GM23338 (cell line): ENCODE results near the gene GALNT11. TPM values are rescaled to one million over a fixed set of nuclear protein-coding genes. Genes with fewer than 3 reads are reported as not detected.

Experiments used
- ATAC-seq: fragments of 200-7000 bp; cut with Tn5 transposase; 3 replicates; pipeline ENCODE4 v1.9.1; 2020
- DNase-seq: peaks from one replicate; pipeline ENCODE4 v3.0.0-alpha.2; 2015; ENCODE audit warnings: low spot score
- H2AFZ ChIP-seq: fragments of 200-600 bp; sonication (generic); 2 replicates; pipeline ENCODE4 v1.8.0; 2016; ENCODE audit warnings: antibody characterized with exemption, mild to moderate bottlenecking, moderate library complexity
- H3F3A ChIP-seq: fragments of 200-600 bp; sonication (generic); replicated peaks from 2 replicates; pipeline ENCODE4 v1.8.0; 2017; ENCODE audit warnings: antibody characterized with exemption, mixed run types, low read depth
- H3K27ac ChIP-seq: fragments of 200-600 bp; sonication (generic); 2 replicates; pipeline ENCODE4 v1.6.1; 2016; ENCODE audit warnings: low read depth
- H3K27me3 ChIP-seq: fragments of 200-600 bp; sonication (generic); 2 replicates; pipeline ENCODE4 v1.8.0; 2016; ENCODE audit warnings: mild to moderate bottlenecking, mixed run types, moderate library complexity; ENCODE audit not compliant: insufficient read depth
- H3K36me3 ChIP-seq: fragments of 200-600 bp; sonication (generic); 2 replicates; pipeline ENCODE4 v1.8.0; 2016; ENCODE audit warnings: mild to moderate bottlenecking; ENCODE audit not compliant: insufficient read depth
- H3K4me1 ChIP-seq: fragments of 200-600 bp; sonication (generic); 2 replicates; pipeline ENCODE4 v1.8.0; 2016; ENCODE audit warnings: mild to moderate bottlenecking, moderate library complexity; ENCODE audit not compliant: insufficient read depth
- H3K4me2 ChIP-seq: fragments of 200-600 bp; sonication (generic); 2 replicates; pipeline ENCODE4 v1.7.1; 2017; ENCODE audit warnings: mixed run types
- H3K4me3 ChIP-seq: fragments of 200-600 bp; sonication (generic); 2 replicates; pipeline ENCODE4 v1.6.1; 2016; ENCODE audit warnings: mixed run types
- H3K79me2 ChIP-seq: fragments of 200-600 bp; sonication (generic); replicated peaks from 2 replicates; pipeline ENCODE4 v1.8.0; 2017; ENCODE audit warnings: mild to moderate bottlenecking; ENCODE audit not compliant: insufficient read depth
- H3K9me2 ChIP-seq: fragments of 200-600 bp; sonication (generic); 2 replicates; pipeline ENCODE4 v1.8.0; 2017; ENCODE audit not compliant: insufficient read depth
- H4K20me1 ChIP-seq: fragments of 200-600 bp; sonication (generic); replicated peaks from 2 replicates; pipeline ENCODE4 v1.8.0; 2017; ENCODE audit warnings: mild to moderate bottlenecking; ENCODE audit not compliant: insufficient read depth
- H3K27ac Mint-ChIP-seq: 2 replicates; pipeline ENCODE4 v1.8.0; 2020; ENCODE audit warnings: inconsistent platforms, mild to moderate bottlenecking, moderate library complexity, mixed read lengths
- H3K27me3 Mint-ChIP-seq: 3 replicates; pipeline ENCODE4 v1.8.0; 2022; ENCODE audit warnings: low read depth, mild to moderate bottlenecking, moderate library complexity, mixed read lengths, inconsistent platforms; ENCODE audit not compliant: insufficient read depth, poor library complexity
- H3K36me3 Mint-ChIP-seq: 3 replicates; pipeline ENCODE4 v1.8.0; 2021; ENCODE audit warnings: low read depth, mild to moderate bottlenecking, inconsistent platforms, moderate library complexity, mixed read lengths
- H3K4me1 Mint-ChIP-seq: 3 replicates; pipeline ENCODE4 v1.8.0; 2020; ENCODE audit warnings: mild to moderate bottlenecking, inconsistent platforms, mixed read lengths
- H3K4me3 Mint-ChIP-seq: 3 replicates; pipeline ENCODE4 v1.8.0; 2021; ENCODE audit warnings: moderate library complexity, mild to moderate bottlenecking, inconsistent platforms, mixed read lengths
- H3K9me3 Mint-ChIP-seq: 3 replicates; pipeline ENCODE4 v1.8.0; 2020; ENCODE audit warnings: moderate library complexity, mild to moderate bottlenecking, inconsistent platforms, mixed read lengths
- CREB1 ChIP-seq: fragments of 250-450 bp; sonication (Bioruptor Pico); IDR thresholded peaks from 2 replicates; pipeline ENCODE4 v1.5.0; 2020; ENCODE audit warnings: low read depth, mild to moderate bottlenecking, moderate library complexity
- EZH2 ChIP-seq: fragments of 200-600 bp; sonication (generic); IDR thresholded peaks from one replicate; pipeline ENCODE4 v1.8.0; 2017; ENCODE audit warnings: antibody characterized with exemption, mild to moderate bottlenecking, low read depth; ENCODE audit not compliant: unreplicated experiment
- EZH2phosphoT487 ChIP-seq: fragments of 200-600 bp; sonication (generic); IDR thresholded peaks from one replicate; pipeline ENCODE4 v1.8.1; 2018; ENCODE audit warnings: antibody characterized with exemption; ENCODE audit not compliant: unreplicated experiment
- JUNB ChIP-seq: IDR thresholded peaks from one replicate; pipeline ENCODE4 v1.6.1; 2016; ENCODE audit warnings: antibody characterized with exemption; ENCODE audit not compliant: unreplicated experiment
- NANOG ChIP-seq: IDR thresholded peaks from 2 replicates; pipeline ENCODE4 v1.6.1; 2016; ENCODE audit warnings: antibody characterized with exemption, borderline replicate concordance
- POLR2AphosphoS5 ChIP-seq: IDR thresholded peaks from 2 replicates; pipeline ENCODE4 v1.6.1; 2016; ENCODE audit warnings: antibody characterized with exemption, low read depth
- ZNF114 ChIP-seq: fragments of 250-450 bp; sonication (Bioruptor Pico); IDR thresholded peaks from 2 replicates; pipeline ENCODE4 v1.5.0; 2020; ENCODE audit warnings: mild to moderate bottlenecking, moderate library complexity
- ZNF331 ChIP-seq: fragments of 250-450 bp; sonication (Bioruptor Pico); IDR thresholded peaks from 2 replicates; pipeline ENCODE4 v1.5.0; 2020; ENCODE audit warnings: low read depth, mild to moderate bottlenecking, moderate library complexity
- polyA plus RNA-seq: library from polyadenylated mRNA; unstranded; fragments of >200 nt; fragmentation: Nextera tagmentation; extraction: Ambion mirVana; gene quantifications from 2 replicates; pipeline ENCODE4 v1.2.1, GENCODE V29; 2016
- total RNA-seq: library from RNA; depleted of rRNA; stranded (reverse); fragments of >200 nt; shearing (Covaris generic); gene quantifications from 2 replicates; pipeline ENCODE4 v1.2.3, GENCODE V29; 2014
- TF ChIP-seq, protein P1 (sequence below): fragments of 250-450 bp; sonication (Bioruptor Pico); IDR thresholded peaks from 2 replicates; pipeline ENCODE4 v1.5.0; 2020; ENCODE audit warnings: mild to moderate bottlenecking, moderate library complexity
- TF ChIP-seq, protein P2 (sequence below), 2 experiments: fragments of 200-600 bp in 1 of 2; sonication (generic) in 1 of 2; conservative IDR thresholded peaks; 2 replicates each; pipeline versions ENCODE4 v1.5.1 to v1.6.1; 2016 to 2017; ENCODE audit warnings: antibody characterized with exemption in 2 of 2, low read depth in 2 of 2, mild to moderate bottlenecking in 2 of 2, moderate library complexity in 1 of 2

Gene GALNT11
- total and polyA plus RNA-seq, 2 experiments from 2014 or later = 16.1 to 33.6 TPM

DNA sequence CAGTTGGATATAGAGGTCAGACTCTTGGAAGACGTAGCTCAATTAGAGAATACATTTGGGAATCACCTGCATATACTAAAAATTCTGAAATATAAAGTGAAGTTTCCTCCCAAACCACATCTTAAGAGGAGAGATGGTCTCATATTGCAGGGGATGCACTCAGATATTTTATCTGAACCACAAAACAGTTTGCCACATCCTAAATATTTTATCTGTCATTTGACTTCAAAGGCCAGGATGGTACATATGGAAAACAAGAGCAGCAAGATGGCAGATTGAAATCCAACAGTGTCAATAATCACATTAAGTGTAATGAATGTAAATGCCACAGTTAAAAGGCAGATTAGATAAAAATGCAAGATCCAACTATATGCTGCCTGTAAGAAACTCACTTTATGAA lies 97.1 kb downstream of the GALNT11 start (continued):
- TF ChIP-seq, protein P1, sequence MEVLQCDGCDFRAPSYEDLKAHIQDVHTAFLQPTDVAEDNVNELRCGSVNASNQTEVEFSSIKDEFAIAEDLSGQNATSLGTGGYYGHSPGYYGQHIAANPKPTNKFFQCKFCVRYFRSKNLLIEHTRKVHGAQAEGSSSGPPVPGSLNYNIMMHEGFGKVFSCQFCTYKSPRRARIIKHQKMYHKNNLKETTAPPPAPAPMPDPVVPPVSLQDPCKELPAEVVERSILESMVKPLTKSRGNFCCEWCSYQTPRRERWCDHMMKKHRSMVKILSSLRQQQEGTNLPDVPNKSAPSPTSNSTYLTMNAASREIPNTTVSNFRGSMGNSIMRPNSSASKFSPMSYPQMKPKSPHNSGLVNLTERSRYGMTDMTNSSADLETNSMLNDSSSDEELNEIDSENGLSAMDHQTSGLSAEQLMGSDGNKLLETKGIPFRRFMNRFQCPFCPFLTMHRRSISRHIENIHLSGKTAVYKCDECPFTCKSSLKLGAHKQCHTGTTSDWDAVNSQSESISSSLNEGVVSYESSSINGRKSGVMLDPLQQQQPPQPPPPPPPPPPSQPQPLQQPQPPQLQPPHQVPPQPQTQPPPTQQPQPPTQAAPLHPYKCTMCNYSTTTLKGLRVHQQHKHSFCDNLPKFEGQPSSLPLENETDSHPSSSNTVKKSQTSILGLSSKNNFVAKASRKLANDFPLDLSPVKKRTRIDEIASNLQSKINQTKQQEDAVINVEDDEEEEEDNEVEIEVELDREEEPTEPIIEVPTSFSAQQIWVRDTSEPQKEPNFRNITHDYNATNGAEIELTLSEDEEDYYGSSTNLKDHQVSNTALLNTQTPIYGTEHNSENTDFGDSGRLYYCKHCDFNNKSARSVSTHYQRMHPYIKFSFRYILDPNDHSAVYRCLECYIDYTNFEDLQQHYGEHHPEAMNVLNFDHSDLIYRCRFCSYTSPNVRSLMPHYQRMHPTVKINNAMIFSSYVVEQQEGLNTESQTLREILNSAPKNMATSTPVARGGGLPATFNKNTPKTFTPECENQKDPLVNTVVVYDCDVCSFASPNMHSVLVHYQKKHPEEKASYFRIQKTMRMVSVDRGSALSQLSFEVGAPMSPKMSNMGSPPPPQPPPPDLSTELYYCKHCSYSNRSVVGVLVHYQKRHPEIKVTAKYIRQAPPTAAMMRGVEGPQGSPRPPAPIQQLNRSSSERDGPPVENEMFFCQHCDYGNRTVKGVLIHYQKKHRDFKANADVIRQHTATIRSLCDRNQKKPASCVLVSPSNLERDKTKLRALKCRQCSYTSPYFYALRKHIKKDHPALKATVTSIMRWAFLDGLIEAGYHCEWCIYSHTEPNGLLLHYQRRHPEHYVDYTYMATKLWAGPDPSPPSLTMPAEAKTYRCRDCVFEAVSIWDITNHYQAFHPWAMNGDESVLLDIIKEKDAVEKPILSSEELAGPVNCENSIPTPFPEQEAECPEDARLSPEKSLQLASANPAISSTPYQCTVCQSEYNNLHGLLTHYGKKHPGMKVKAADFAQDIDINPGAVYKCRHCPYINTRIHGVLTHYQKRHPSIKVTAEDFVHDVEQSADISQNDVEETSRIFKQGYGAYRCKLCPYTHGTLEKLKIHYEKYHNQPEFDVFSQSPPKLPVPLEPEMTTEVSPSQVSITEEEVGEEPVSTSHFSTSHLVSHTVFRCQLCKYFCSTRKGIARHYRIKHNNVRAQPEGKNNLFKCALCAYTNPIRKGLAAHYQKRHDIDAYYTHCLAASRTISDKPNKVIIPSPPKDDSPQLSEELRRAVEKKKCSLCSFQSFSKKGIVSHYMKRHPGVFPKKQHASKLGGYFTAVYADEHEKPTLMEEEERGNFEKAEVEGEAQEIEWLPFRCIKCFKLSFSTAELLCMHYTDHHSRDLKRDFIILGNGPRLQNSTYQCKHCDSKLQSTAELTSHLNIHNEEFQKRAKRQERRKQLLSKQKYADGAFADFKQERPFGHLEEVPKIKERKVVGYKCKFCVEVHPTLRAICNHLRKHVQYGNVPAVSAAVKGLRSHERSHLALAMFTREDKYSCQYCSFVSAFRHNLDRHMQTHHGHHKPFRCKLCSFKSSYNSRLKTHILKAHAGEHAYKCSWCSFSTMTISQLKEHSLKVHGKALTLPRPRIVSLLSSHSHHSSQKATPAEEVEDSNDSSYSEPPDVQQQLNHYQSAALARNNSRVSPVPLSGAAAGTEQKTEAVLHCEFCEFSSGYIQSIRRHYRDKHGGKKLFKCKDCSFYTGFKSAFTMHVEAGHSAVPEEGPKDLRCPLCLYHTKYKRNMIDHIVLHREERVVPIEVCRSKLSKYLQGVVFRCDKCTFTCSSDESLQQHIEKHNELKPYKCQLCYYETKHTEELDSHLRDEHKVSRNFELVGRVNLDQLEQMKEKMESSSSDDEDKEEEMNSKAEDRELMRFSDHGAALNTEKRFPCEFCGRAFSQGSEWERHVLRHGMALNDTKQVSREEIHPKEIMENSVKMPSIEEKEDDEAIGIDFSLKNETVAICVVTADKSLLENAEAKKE = no peak
- TF ChIP-seq EZH2 (no peak), EZH2phosphoT487 (no peak), CREB1 (CRISPR knock-in tag) (no peak), NANOG (no peak), ZNF114 (no peak)

DNA sequence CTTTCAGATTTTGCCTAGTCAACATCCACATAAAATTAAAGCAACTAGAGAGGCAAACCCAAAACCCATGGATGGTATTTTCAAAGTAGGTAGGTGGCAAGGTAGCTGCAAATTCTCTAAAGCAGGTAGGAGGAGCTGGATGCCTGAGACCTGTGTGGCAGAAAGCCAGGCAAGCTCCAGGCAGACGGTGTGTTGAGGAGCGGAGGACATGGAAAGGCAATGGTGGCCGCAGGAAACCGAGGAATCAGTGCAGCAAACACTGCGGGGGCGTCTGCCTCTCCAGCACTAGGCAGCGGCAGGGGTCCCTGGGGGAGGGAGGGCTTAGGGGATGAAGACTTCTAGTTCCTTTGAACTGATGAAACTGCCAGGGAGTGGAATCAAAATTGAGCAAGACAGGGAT lies 101.3 kb downstream of the GALNT11 start:
- Mint-ChIP-seq H3K4me3 (no peak overlapping the region; the same call in 2 of the 3 replicates), H3K27ac (no peak overlapping the region; the same call in 1 of the 2 replicates)

More for the DNA sequence above, 101.3 kb downstream of the GALNT11 start:
- TF ChIP-seq, protein P2, sequence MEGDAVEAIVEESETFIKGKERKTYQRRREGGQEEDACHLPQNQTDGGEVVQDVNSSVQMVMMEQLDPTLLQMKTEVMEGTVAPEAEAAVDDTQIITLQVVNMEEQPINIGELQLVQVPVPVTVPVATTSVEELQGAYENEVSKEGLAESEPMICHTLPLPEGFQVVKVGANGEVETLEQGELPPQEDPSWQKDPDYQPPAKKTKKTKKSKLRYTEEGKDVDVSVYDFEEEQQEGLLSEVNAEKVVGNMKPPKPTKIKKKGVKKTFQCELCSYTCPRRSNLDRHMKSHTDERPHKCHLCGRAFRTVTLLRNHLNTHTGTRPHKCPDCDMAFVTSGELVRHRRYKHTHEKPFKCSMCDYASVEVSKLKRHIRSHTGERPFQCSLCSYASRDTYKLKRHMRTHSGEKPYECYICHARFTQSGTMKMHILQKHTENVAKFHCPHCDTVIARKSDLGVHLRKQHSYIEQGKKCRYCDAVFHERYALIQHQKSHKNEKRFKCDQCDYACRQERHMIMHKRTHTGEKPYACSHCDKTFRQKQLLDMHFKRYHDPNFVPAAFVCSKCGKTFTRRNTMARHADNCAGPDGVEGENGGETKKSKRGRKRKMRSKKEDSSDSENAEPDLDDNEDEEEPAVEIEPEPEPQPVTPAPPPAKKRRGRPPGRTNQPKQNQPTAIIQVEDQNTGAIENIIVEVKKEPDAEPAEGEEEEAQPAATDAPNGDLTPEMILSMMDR (conservative IDR thresholded peaks at IDR 0.05; ENCODE audit: low read depth in 2 of 2) = no peak
- TF ChIP-seq JUNB (no peak), POLR2AphosphoS5 (no peak), ZNF331 (CRISPR knock-in tag) (no peak), ZNF114 (no peak)
- Histone ChIP-seq H3K4me3 (no peak overlapping the region), H3K27me3 (no peaks in the 10 kb centered on the region), H3K4me1 (no peaks in the 10 kb centered on the region), H2AFZ (no peak overlapping the region), H3K4me2 (no peak overlapping the region), H3K27ac (no peak overlapping the region), H4K20me1 (no peaks in the 10 kb centered on the region), H3F3A (no peaks in the 10 kb centered on the region), H3K79me2 (no peaks in the 10 kb centered on the region), H3K36me3 (no peaks in the 10 kb centered on the region), H3K9me2 (no peaks in the 10 kb centered on the region)
- Mint-ChIP-seq H3K27me3 (peaks cover 10% of the 10 kb centered on the region), H3K36me3 (peaks cover 45% of the 10 kb centered on the region), H3K4me1 (no peaks in the 10 kb centered on the region; the same call in 1 of the 3 replicates), H3K9me3 (peaks cover 5% of the 10 kb centered on the region; the same call in 2 of the 3 replicates)
- no peak for DNase-seq
- peak; percentile 32; the same call in 1 of the 3 replicates for ATAC-seq
